NCI-H2029 (cell line): Measurements from ENCODE around the gene MS4A13.
"Not testable (repeated sequence)": the region's sequence is repeated elsewhere in the genome, so short reads cannot be mapped to it uniquely, and the experiment has no call there.

ENCODE experiments used
- DNase-seq: peaks from one replicate; lab custom pipeline; 2025; lab: John Stamatoyannopoulos, UW

MS4A13 gene

GRCh38 chr11:60530454-60531100 lies 15.4 kb downstream of the MS4A13 start:
- no peak for DNase-seq

DNA sequence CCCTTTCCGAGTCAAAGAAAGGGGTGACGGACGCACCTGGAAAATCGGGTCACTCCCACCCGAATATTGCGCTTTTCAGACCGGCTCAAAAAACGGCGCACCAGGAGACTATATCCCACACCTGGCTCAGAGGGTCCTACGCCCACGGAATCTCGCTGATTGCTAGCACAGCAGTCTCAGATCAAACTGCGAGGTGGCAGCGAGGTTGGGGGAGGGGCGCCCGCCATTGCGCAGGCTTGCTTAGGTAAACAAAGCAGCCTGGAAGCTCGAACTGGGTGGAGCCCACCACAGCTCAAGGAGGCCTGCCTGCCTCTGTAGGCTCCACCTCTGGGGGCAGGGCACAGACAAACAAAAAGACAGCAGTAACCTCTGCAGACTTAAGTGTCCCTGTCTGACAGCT lies 17.2 kb downstream of the MS4A13 start:
- DNase-seq = not testable (repeated sequence)

DNA sequence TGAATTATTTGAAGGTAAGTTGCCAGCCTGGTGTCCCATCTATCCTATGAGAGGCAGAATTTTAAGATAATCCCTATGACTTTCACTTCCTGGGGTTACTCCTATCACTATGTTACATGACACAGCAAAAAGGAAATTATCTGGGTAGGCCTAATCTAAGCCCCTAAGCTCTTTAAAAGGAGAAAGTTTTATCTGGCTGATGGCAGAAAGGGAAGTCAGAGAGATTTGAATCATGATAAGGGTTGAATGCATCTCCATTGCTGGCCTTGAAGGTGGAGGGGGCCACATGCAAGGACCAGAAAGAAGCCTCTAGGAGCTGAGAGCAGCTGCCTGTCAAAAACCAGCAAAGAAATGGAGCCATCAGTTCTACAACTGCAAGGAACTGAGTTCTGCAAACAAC lies 23.4 kb downstream of the MS4A13 start:
- not testable (repeated sequence) for DNase-seq

DNA sequence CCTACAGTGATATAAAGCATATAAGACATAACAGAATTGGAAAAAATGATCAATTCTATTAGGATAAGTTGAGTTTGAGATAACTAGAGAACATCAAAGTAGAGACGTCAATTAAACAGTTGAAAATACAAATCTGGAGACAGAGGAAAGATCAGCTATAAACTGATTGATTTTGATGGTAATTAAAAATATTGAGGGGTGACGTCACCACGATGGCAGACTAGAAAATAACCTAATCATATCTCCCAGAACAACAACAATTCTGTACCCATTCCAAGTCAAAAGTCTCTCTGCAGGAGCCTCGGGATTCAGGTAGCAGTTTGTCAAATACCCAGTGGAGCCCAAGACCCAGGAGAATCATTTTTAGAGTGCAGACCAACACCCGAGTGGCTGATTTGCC lies 28.9 kb downstream of the MS4A13 start:
- DNase-seq = no peak

DNA sequence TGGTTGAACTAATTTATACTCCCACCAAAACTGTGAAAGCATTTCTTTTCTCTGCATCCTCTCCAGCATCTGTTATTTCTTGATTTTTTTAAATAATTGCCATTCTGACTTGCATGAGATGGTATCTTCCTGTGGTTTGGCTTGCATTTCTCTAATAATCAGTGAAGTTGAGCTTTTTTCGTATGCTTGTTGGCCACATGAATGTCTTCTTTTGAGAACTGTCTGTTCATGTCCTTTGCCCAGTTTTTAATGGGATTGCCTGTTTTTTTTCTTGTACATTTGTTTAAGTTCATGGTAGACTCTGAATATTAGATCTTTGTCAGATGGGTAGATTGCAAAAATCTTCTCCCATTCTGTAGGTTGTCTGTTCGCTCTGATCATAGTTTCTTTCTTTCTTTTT lies 46.1 kb downstream of the MS4A13 start:
- DNase-seq = no peak

GRCh38 chr11:60563553-60564235 lies 48.5 kb downstream of the MS4A13 start:
- no peak for DNase-seq

- no peak for DNase-seq
These were observed 51.6 kb downstream of the MS4A13 start for GRCh38 chr11:60566776-60567175.

DNA sequence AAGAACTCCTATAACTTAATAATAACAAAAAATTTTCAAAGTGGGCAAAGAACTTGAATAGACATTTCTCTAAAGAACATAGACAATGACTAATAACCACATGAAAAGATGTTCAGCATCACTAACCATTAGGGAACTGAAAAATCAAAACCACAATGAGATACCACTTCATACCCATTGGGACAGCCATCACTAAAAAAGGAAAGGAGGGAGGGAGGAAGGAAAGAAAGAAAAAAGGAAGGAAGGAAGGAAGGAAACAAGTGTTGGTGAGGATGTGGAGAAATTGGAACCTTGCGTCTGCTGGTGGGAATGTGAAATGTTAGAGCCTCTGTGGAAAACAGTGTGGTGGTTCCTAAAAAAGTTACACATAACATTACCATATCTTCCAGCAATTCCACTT lies 55.8 kb downstream of the MS4A13 start:
- no peak for DNase-seq

DNA sequence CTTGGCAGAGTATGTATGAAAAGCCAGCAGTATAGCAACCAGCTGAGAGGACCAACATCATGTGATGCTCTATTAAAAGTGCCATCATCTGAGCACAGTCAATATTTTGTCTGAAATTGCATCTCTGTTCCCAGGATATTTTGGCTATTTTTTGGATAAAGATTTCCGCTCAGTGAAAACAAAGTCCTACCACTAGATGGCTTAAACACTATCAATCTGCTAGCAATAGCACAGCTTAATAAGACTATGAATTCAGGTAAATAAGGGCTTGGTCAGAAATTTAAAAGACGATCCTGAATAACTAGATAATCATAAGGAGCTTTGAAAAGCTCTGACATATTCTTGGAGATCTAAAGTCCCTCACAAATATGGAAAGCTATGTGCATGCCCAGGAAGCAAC lies 74.4 kb downstream of the MS4A13 start:
- DNase-seq = no peak
